SU-DHL-6 (cell line): ENCODE results near the gene ZNF609.

Experiments used
- H2AFZ ChIP-seq: fragments of 200-600 bp; sonication (generic); 2 replicates; pipeline ENCODE4 v1.6.1; 2014; ENCODE audit warnings: low read depth, mild to moderate bottlenecking, moderate library complexity, mixed read lengths, antibody characterized with exemption, low read length; ENCODE audit not compliant: severe bottlenecking
- H3F3A ChIP-seq: fragments of 200-600 bp; shearing (Covaris generic); 2 replicates; pipeline ENCODE4 v1.6.0; 2016; ENCODE audit warnings: antibody characterized with exemption, mild to moderate bottlenecking; ENCODE audit not compliant: insufficient read depth
- H3K27ac ChIP-seq: fragments of 200-600 bp; sonication (generic); 2 replicates; pipeline ENCODE4 v1.5.1; 2016; ENCODE audit warnings: low read depth, mild to moderate bottlenecking, low read length, moderate library complexity, mixed read lengths
- H3K27me3 ChIP-seq: fragments of 200-600 bp; sonication (generic), shearing (Covaris generic); 2 replicates; pipeline ENCODE4 v1.6.0; 2014; ENCODE audit warnings: mild to moderate bottlenecking, low read length
- H3K36me3 ChIP-seq: fragments of 200-600 bp; sonication (generic); 2 replicates; pipeline ENCODE4 v1.6.1; 2014; ENCODE audit warnings: mild to moderate bottlenecking, low read length, mixed read lengths
- H3K4me2 ChIP-seq: fragments of 300-600, 200-600 bp; shearing (Covaris generic), sonication (generic); 2 replicates; pipeline ENCODE4 v1.6.0; 2014; ENCODE audit warnings: low read length, low read depth, mild to moderate bottlenecking; ENCODE audit not compliant: poor library complexity, severe bottlenecking
- H3K4me3 ChIP-seq: fragments of 200-600 bp; sonication (generic); 2 replicates; pipeline ENCODE4 v1.5.1; 2014; ENCODE audit warnings: antibody characterized with exemption, low read length, mild to moderate bottlenecking, mixed read lengths; ENCODE audit not compliant: insufficient read depth, poor library complexity, severe bottlenecking
- H3K79me2 ChIP-seq: fragments of 200-600 bp; sonication (generic); 2 replicates; pipeline ENCODE4 v1.6.1; 2014; ENCODE audit warnings: mild to moderate bottlenecking, low read length, moderate library complexity; ENCODE audit not compliant: insufficient read depth
- H3K9ac ChIP-seq: fragments of 200-600 bp; sonication (generic); 2 replicates; pipeline ENCODE4 v1.7.0; 2014; ENCODE audit warnings: mild to moderate bottlenecking, low read length
- H3K9me2 ChIP-seq: fragments of 200-600 bp; sonication (generic); replicated peaks from 2 replicates; pipeline ENCODE4 v1.6.1; 2014; ENCODE audit warnings: low read length; ENCODE audit not compliant: insufficient read depth
- H3K9me3 ChIP-seq: fragments of 200-600 bp; sonication (generic); 2 replicates; pipeline ENCODE4 v1.6.1; 2014; ENCODE audit warnings: low read length, mixed read lengths; ENCODE audit not compliant: insufficient read depth
- H4K20me1 ChIP-seq: fragments of 200-600 bp; sonication (generic); 2 replicates; pipeline ENCODE4 v1.6.1; 2014; ENCODE audit warnings: low read depth, mild to moderate bottlenecking, antibody characterized with exemption, low read length, moderate library complexity, mixed read lengths
- CTCF ChIP-seq: fragments of 200-600 bp; sonication (generic); IDR thresholded peaks from one replicate; pipeline ENCODE4 v1.5.1; 2017; ENCODE audit warnings: antibody characterized with exemption, mild to moderate bottlenecking, low read length, moderate library complexity; ENCODE audit not compliant: insufficient read depth, poor library complexity, severe bottlenecking
- EZH2phosphoT487 ChIP-seq: fragments of 200-600 bp; sonication (generic), shearing (Covaris generic); conservative IDR thresholded peaks from 2 replicates; pipeline ENCODE4 v1.6.1; 2018; ENCODE audit warnings: mild to moderate bottlenecking, antibody characterized with exemption, low read length, moderate library complexity, mixed read lengths

ZNF609 gene

DNA sequence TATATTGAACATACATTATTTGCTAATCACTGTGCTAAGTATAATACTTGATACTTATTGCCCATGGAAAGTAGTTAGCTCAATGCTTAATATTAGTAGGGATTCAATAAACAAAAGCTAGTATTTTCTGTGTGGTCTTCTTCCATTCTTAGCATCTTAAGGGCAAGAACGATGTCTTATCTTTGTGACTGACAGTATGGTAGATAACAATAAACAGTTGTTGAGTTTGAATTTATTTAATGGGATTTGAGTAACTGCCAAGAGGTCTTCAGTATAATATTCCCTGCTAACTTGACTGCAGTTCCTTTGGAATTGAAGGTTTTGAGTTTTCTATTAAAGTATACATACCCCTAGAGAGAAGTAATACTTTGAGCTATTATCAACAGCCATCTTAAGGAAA is 70.1 kb downstream of the ZNF609 start:
- Histone ChIP-seq H4K20me1 (no peaks in the 10 kb centered on the region), H3K36me3 (no peaks in the 10 kb centered on the region), H2AFZ (no peak overlapping the region), H3K79me2 (peaks cover 70% of the 10 kb centered on the region), H3K9me3 (no peaks in the 10 kb centered on the region), H3K9me2 (no peaks in the 10 kb centered on the region), H3K4me2 (no peak overlapping the region), H3K4me3 (no peak overlapping the region), H3K9ac (no peak overlapping the region), H3F3A (no peaks in the 10 kb centered on the region), H3K27me3 (no peaks in the 10 kb centered on the region), H3K27ac (no peak overlapping the region)
- no peak for TF ChIP-seq EZH2phosphoT487
- no peak for TF ChIP-seq CTCF

DNA sequence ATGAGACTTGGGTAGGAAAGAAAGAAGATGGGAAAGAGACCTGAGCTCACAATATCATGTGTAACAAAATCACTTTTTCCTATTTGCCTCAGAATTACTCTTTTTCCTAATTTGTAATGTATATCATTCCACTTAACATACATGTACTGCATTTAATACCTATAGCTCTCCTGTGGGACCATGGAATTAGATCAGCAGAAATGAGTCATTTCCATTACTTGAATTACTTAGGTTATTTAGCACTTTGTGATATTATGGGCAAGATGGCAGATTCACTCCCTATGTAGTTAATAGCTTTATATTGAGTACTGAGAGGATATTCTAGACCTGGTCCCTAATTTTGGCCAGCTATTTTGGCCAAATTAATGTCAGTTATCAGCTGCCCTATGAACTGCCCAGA is 70.5 kb downstream of the ZNF609 start:
- H3K9me2 ChIP-seq = no peaks in the 10 kb centered on the region
- H3K4me2 ChIP-seq = no peak overlapping the region
- peaks cover 68% of the 10 kb centered on the region for H3K79me2 ChIP-seq
- TF ChIP-seq CTCF = no peak
- TF ChIP-seq EZH2phosphoT487 = no peak
- H3K9me3 ChIP-seq = no peaks in the 10 kb centered on the region
- no peak overlapping the region for H3K9ac ChIP-seq
- H3K27me3 ChIP-seq = no peaks in the 10 kb centered on the region
- H4K20me1 ChIP-seq = no peaks in the 10 kb centered on the region
- H2AFZ ChIP-seq = no peak overlapping the region
- H3K4me3 ChIP-seq = no peak overlapping the region
- no peaks in the 10 kb centered on the region for H3F3A ChIP-seq
- H3K36me3 ChIP-seq = no peaks in the 10 kb centered on the region
- no peak overlapping the region for H3K27ac ChIP-seq

- no peaks in the 10 kb centered on the region for H3F3A ChIP-seq
- H3K9ac ChIP-seq = no peak overlapping the region
- no peak overlapping the region for H2AFZ ChIP-seq
- H3K79me2 ChIP-seq = peaks cover 67% of the 10 kb centered on the region
- H3K9me3 ChIP-seq = no peaks in the 10 kb centered on the region
- H3K9me2 ChIP-seq = no peaks in the 10 kb centered on the region
- H4K20me1 ChIP-seq = no peaks in the 10 kb centered on the region
- H3K27ac ChIP-seq = no peak overlapping the region
- TF ChIP-seq EZH2phosphoT487 (no peak), CTCF (no peak)
- no peak overlapping the region for H3K4me2 ChIP-seq
- H3K36me3 ChIP-seq = no peaks in the 10 kb centered on the region
- H3K4me3 ChIP-seq = no peak overlapping the region
- H3K27me3 ChIP-seq = no peaks in the 10 kb centered on the region
Observed at GRCh38 chr15:64532521-64533315, 72.3 kb downstream of the ZNF609 start.
